GM13976 (cell line): Measurements from ENCODE around the gene EMILIN2.

Experiments used
- DNase-seq: peaks from one replicate; pipeline ENCODE4 v3.0.0; 2012; ENCODE audit warnings: low spot score
- CTCF ChIP-seq: IDR thresholded peaks from 2 replicates; pipeline ENCODE4 v1.5.1; 2012; ENCODE audit warnings: borderline replicate concordance, mild to moderate bottlenecking; ENCODE audit not compliant: insufficient read depth; ENCODE audit errors: extremely low read depth, missing control alignments, control extremely low read depth
- in situ Hi-C: fragments of 300-500 bp; cut with MboI; formaldehyde crosslinking; loops from one replicate; pipeline ENCODE4 v1.12.0; 2022; ENCODE audit warnings: low sequenced_read_pairs, mixed read lengths, inconsistent platforms; ENCODE audit not compliant: unreplicated experiment

Gene EMILIN2

GRCh38 chr18:2900684-2901422 is 54.0 kb downstream of the EMILIN2 start:
- TF ChIP-seq CTCF: no peak

GRCh38 chr18:2901423-2901985 is 54.7 kb downstream of the EMILIN2 start:
- DNase-seq: no peak
- in situ Hi-C loops: no loop called here
- TF ChIP-seq CTCF: no peak

More at GRCh38 chr18:2900684-2901422, 54.0 kb downstream of the EMILIN2 start:
- in situ Hi-C loops: no loop called here
- DNase-seq: no peak

- no peak for DNase-seq
- no peak for TF ChIP-seq CTCF
- in situ Hi-C loops: no loop called here
These were observed 55.5 kb downstream of the EMILIN2 start for GRCh38 chr18:2902327-2902726.

- DNase-seq: no peak
- in situ Hi-C loops: no loop called here
- TF ChIP-seq CTCF: no peak
These were observed 56.2 kb downstream of the EMILIN2 start for GRCh38 chr18:2903006-2903405.

GRCh38 chr18:2905854-2906703 is 59.3 kb downstream of the EMILIN2 start:
- no peak for TF ChIP-seq CTCF
- in situ Hi-C loops: no loop called here
- DNase-seq: peak; percentile 81

GRCh38 chr18:2906704-2907549 is 60.1 kb downstream of the EMILIN2 start:
- DNase-seq: peak; percentile 84
- in situ Hi-C loops: no loop called here
- TF ChIP-seq CTCF: peak; percentile 28
